K562 (cell line): ENCODE data around the gene CASKIN1. TPM values are rescaled to one million over a fixed set of nuclear protein-coding genes. Genes with fewer than 3 reads are reported as not detected.

Experiments
- ATAC-seq: fragments of 200-7000 bp; cut with Tn5 transposase; 3 replicates; pipeline ENCODE4 v1.9.1; 2020; ENCODE audit warnings: moderate library complexity
- BruUV-seq: library from RNA; stranded (reverse); fragments of 400-500 nt; replicated peaks from 2 replicates; lab custom pipeline; 2021; lab: Mats Ljungman, UMichigan
- CTCF ChIA-PET: fragments of 300-600 bp; formaldehyde crosslinking; extraction: SDS; loops from one replicate; lab custom pipeline; 2021; ENCODE audit warnings: low intra/inter-chr PET ratio; lab: Yijun Ruan, JAX
- POLR2A ChIA-PET: fragments of 300-600, 350-650 bp; sonication (Branson Sonifier 250); formaldehyde crosslinking; extraction: SDS; loops from one replicate; lab custom pipeline; 2021; ENCODE audit warnings: antibody characterized with exemption, inconsistent platforms; lab: Yijun Ruan, JAX
- DNase-seq, 4 experiments: peaks; one replicate each; pipeline versions ENCODE4 v3.0.0 to v3.0.0-alpha.2; 2011 to 2018; ENCODE audit warnings: low spot score in 3 of 4, mixed read lengths in 3 of 4; ENCODE audit errors: extremely low read depth in 1 of 4
- FAIRE-seq: peaks from 2 replicates; lab custom pipeline; 2011; peaks lifted over from hg19 to GRCh38; lab: Jason Lieb, UNC
- H2AFZ ChIP-seq: 2 replicates; pipeline ENCODE4 v1.6.0; 2011; ENCODE audit warnings: low read depth, low read length, control low read depth, inconsistent platforms
- H3K27ac ChIP-seq: fragments of 200-600 bp; 3 replicates; pipeline ENCODE4 v1.8.0; 2011; ENCODE audit warnings: low read depth, mild to moderate bottlenecking, control low read depth, inconsistent platforms, low read length, moderate library complexity, mixed read lengths; ENCODE audit errors: extremely low read depth
- H3K27me3 ChIP-seq, 2 experiments: fragments of 300-600 bp in 1 of 2; 2 replicates in 1 of 2; 3 replicates in 1 of 2; pipeline versions ENCODE4 v1.6.0 to v1.8.0; 2011; ENCODE audit warnings: inconsistent platforms in 2 of 2, low read length in 2 of 2, mild to moderate bottlenecking in 1 of 2, mixed read lengths in 1 of 2, moderate library complexity in 1 of 2; ENCODE audit not compliant: control insufficient read depth in 2 of 2, insufficient read depth in 2 of 2
- H3K36me3 ChIP-seq: fragments of 300-600 bp; 3 replicates; pipeline ENCODE4 v1.8.0; 2011; ENCODE audit warnings: mild to moderate bottlenecking, low read length, inconsistent platforms; ENCODE audit not compliant: control insufficient read depth, insufficient read depth
- H3K4me1 ChIP-seq, 2 experiments: fragments of 200-600 bp in 1 of 2; replicated peaks in 1 of 2; 2 replicates in 1 of 2; 3 replicates in 1 of 2; pipeline versions ENCODE4 v1.5.1 to v1.8.0; 2011; ENCODE audit warnings: inconsistent platforms in 2 of 2, low read length in 2 of 2, mild to moderate bottlenecking in 1 of 2, mixed read lengths in 1 of 2, moderate library complexity in 1 of 2; ENCODE audit not compliant: control insufficient read depth in 2 of 2, insufficient read depth in 2 of 2
- H3K4me2 ChIP-seq: 2 replicates; pipeline ENCODE4 v1.6.1; 2011; ENCODE audit warnings: low read length, control low read depth, inconsistent platforms, mixed read lengths; ENCODE audit not compliant: insufficient read depth
- H3K4me3 ChIP-seq: fragments of 200-600 bp; sonication (generic), shearing (Covaris generic); 2 replicates; pipeline ENCODE4 v1.5.1; 2016; ENCODE audit warnings: control low read depth, inconsistent platforms
- H3K79me2 ChIP-seq: fragments of 200-600 bp; 3 replicates; pipeline ENCODE4 v1.8.0; 2011; ENCODE audit warnings: low read length, inconsistent platforms; ENCODE audit not compliant: control insufficient read depth, insufficient read depth
- H3K9ac ChIP-seq, 2 experiments: 2 replicates each; pipeline versions ENCODE4 v1.6.0 to v1.6.1; 2011; ENCODE audit warnings: low read depth in 2 of 2, low read length in 2 of 2, control low read depth in 1 of 2, inconsistent platforms in 1 of 2, mild to moderate bottlenecking in 1 of 2, mixed read lengths in 1 of 2; ENCODE audit not compliant: insufficient read depth in 1 of 2
- H3K9me1 ChIP-seq: one replicate; pipeline ENCODE4 v1.6.0; 2011; ENCODE audit warnings: inconsistent platforms, mild to moderate bottlenecking, low read length, moderate library complexity; ENCODE audit not compliant: control insufficient read depth, insufficient read depth
- H3K9me3 ChIP-seq: replicated peaks from 2 replicates; pipeline ENCODE4 v1.5.1; 2011; ENCODE audit warnings: low read depth, low read length, inconsistent platforms; ENCODE audit not compliant: control insufficient read depth, insufficient read depth
- H4K20me1 ChIP-seq: replicated peaks from 2 replicates; pipeline ENCODE4 v1.6.1; 2011; ENCODE audit warnings: low read length, inconsistent platforms, mixed read lengths; ENCODE audit not compliant: control insufficient read depth, insufficient read depth
- FOXA1 ChIP-seq: fragments of 450-650 bp; IDR thresholded peaks from 2 replicates; pipeline ENCODE4 v1.6.1; 2016; ENCODE audit warnings: mild to moderate bottlenecking, borderline replicate concordance
- ILK ChIP-seq: fragments of 450-650 bp; IDR thresholded peaks from 2 replicates; pipeline ENCODE4 v1.6.1; 2016; ENCODE audit warnings: missing genetic modification characterization, low read depth, mild to moderate bottlenecking, missing compliant biosample characterization, moderate library complexity, borderline replicate concordance
- MAZ ChIP-seq, 2 experiments: fragments of 450-650 bp in 1 of 2; sonication (generic) in 1 of 2; formaldehyde crosslinking; IDR thresholded peaks in 1 of 2; conservative IDR thresholded peaks in 1 of 2; 2 replicates each; pipeline versions ENCODE4 v1.4.0 to v1.5.0; 2020; ENCODE audit warnings: mild to moderate bottlenecking in 1 of 2, missing genetic modification reagents in 1 of 2
- MYC ChIP-seq, 2 experiments: fragments of 250-450 bp in 1 of 2; sonication (Bioruptor Pico) in 1 of 2; IDR thresholded peaks; 2 replicates each; pipeline versions ENCODE4 v1.5.1 to v1.6.1; 2012 to 2021; ENCODE audit warnings: low read depth in 2 of 2, borderline replicate concordance in 1 of 2, improper control_type of control experiment in 1 of 2, low read length in 1 of 2, mild to moderate bottlenecking in 1 of 2, moderate library complexity in 1 of 2
- POLR3G ChIP-seq: IDR thresholded peaks from 2 replicates; pipeline ENCODE4 v1.6.1; 2011; ENCODE audit not compliant: insufficient read length, insufficient replicate concordance; ENCODE audit errors: extremely low read depth
- ZNF143 ChIP-seq: sonication (generic); formaldehyde crosslinking; IDR thresholded peaks from 2 replicates; pipeline ENCODE4 v1.9.0; 2022; ENCODE audit warnings: mild to moderate bottlenecking, missing genetic modification reagents
- ZNF586 ChIP-seq: fragments of 450-650 bp; formaldehyde crosslinking; conservative IDR thresholded peaks from 2 replicates; pipeline ENCODE4 v1.4.0; 2020; ENCODE audit warnings: mild to moderate bottlenecking, moderate library complexity
- WGBS: fragments of 100-300 bp; shearing (Covaris generic); methylation state at CpG from one replicate; pipeline ENCODE4 v1.1.6; 2016; ENCODE audit warnings: low coverage, mixed read lengths; ENCODE audit not compliant: insufficient coverage; ENCODE audit errors: missing lambda C conversion rate; 5-methylcytosine and 5-hydroxymethylcytosine counted together
- in situ Hi-C: fragments of 300-500 bp; cut with MboI; formaldehyde crosslinking; loops from 4 replicates; pipeline ENCODE4 v1.15.0; 2018; ENCODE audit warnings: inconsistent platforms, mixed read lengths
- intact Hi-C: fragments of 100-400 bp; cut with micrococcal nuclease; formaldehyde crosslinking; loops from 2 replicates; pipeline ENCODE4 v1.14.2; 2022
- polyA plus RNA-seq, 8 experiments: library from polyadenylated mRNA; depleted of rRNA in 4 of 8; stranded (reverse) in 5 of 8; unstranded in 3 of 8; fragments of >200 nt; fragmentation: Nextera tagmentation in 2 of 8; fragmentation: Illumina TruSeq in 1 of 8; extraction: Ambion mirVana in 2 of 8; extraction: Trizol in 1 of 8; gene quantifications; 2 replicates each; pipeline versions ENCODE4 v1.2.1 to v1.2.3, GENCODE V29; 2011 to 2014; ENCODE audit warnings: inconsistent platforms in 1 of 8, missing spikeins in 1 of 8
- total RNA-seq, 7 experiments: library from RNA; depleted of rRNA in 6 of 7; stranded (reverse); fragments of >200 nt in 6 of 7; fragmentation: Illumina TruSeq in 2 of 7; extraction: Trizol in 2 of 7; gene quantifications; 2 replicates each; pipeline versions ENCODE4 v1.2.1 to v1.2.3, GENCODE V29; 2011 to 2021; ENCODE audit warnings: low replicate concordance in 1 of 7
- TF ChIP-seq, protein P1 (sequence below): sonication (generic); formaldehyde crosslinking; IDR thresholded peaks from 2 replicates; pipeline ENCODE4 v1.8.1; 2022; ENCODE audit warnings: missing genetic modification reagents
- TF ChIP-seq, protein P2 (sequence below): sonication (generic); formaldehyde crosslinking; IDR thresholded peaks from 2 replicates; pipeline ENCODE4 v1.8.1; 2023; ENCODE audit warnings: mild to moderate bottlenecking, missing genetic modification reagents
- TF ChIP-seq, protein P3 (sequence below): fragments of 450-650 bp; formaldehyde crosslinking; IDR thresholded peaks from 2 replicates; pipeline ENCODE4 v1.4.0; 2022; ENCODE audit warnings: mild to moderate bottlenecking, moderate library complexity

The CASKIN1 gene
- total and polyA plus RNA-seq, 9 of the 15 experiments (the other 6 are each of a cell fraction or from before 2014, with no cell fraction given), result 0.15 to 4.5 (median 1.5) TPM; not detected in 2

DNA sequence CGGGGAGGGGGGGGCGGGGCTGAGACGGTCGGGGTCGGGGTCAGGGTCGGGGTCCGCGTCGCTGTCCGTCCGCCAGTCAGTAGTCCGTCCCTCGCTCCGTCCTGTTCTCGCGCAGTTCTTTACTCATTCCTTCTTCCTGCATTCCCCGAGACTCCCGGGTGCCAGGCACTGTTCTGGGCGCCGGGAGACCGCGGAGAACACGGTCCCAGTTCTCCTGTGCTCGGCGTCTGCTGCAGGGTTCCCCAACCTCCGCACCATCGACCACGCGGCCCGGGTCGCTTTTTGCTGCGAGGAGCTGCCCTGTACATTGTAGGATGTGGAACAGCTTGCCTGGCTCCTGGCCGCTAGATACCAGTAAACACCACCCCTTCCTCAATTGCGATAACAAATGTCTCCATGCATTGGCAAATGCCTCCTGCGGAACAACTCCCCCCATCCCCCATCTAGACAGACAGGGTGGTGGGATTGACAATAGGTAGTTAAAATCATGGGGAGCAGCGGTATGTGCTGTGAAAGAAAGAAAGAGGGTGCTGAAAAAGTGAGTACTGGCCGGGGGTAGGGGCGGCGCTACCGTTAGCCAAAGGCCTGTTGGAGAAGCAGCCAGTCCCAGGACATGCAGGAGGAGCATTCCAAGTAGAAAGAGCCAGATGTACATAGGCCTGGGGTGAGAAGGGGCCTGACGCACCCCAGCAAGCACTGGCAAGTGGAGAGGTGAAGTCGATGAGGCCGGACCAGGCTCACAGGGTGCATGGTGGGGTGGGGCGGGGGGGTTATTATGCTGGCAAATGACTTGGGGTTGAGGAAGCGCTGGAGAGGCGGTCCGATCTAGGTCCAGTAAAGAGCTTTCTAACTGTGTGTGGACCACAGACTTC is 40.2 kb downstream of the CASKIN1 start (continued):
- TF ChIP-seq MYC (IDR thresholded peaks at IDR 0.05; ENCODE audit: low read depth, low read length) (0 out of 2 replicates have a peak, but pooled peaks have one; percentile 10), MYC (CRISPR knock-in tag; IDR thresholded peaks at IDR 0.05; ENCODE audit: borderline replicate concordance, low read depth) (no peak), ZNF586 (CRISPR knock-in tag) (no peak)
- TF ChIP-seq, all 486 proteins: peak for 26

DNA sequence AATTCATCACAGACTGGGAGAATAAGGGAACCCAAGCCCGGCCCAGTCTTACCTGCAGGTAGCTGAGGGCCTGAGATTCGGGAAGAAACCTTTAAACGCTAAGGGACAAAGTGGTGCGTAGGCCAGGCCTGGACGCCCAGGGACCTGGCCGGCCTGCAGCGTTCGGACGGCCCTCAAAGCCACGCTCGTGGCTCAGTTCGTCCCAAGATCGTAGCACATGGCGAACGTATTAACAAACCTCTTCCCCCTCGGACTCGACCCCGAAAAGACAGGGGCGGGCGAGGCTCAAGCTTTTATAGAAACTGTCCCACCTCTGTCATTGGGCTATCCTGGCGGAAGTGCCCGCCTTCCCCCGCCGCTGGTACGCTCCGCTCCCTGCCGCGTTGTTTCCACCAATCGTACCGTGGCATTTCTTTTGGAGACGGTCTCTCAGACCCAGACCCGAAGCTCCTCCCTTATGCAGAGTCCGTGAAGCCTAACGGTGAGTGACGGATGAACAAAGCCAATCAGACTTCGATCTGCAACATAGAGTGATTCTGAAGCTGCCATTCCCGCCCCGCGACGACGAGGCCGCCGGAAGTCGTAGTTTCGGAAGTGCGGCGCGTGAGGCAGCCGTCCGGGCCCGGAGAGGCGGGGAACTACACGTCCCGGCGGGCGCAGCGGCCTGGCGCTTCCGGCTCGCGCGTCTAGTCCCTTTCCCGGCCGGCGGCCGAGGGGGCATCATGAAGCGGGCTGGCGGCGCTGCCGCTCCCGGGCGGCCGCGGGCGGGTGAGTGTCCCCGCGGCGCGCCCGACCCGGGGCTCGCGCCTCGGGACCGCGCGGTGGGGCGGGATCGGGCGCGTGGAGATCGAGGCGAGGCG is 41.1 kb downstream of the CASKIN1 start, which contains the start of gene TRAF7:
TSS of gene TRAF7 (plus strand) at position 692 of the 860 bp plus-strand sequence. CDS start 8,139 bp downstream, outside the sequence.
- FAIRE-seq (peak; percentile 100), ATAC-seq (peak; percentile 86), DNase-seq (peak; percentile 92 to 100 (median 96))
- Histone ChIP-seq H3K27me3 (no peaks in the 10 kb centered on the region), H3K79me2 (peaks cover 89% of the 10 kb centered on the region), H3K9me3 (no peaks in the 10 kb centered on the region), H3K27ac (peak within 1 kb of the TSS; percentile 82), H3K4me3 (peak within 1 kb of the TSS; percentile 55), H3K9ac (peak within 1 kb of the TSS; percentile 91 to 100), H3K4me2 (peak within 1 kb of the TSS; percentile 96), H2AFZ (peak within 1 kb of the TSS; percentile 52), H3K9me1 (peaks cover 22% of the 10 kb centered on the region), H3K4me1 (peaks cover 22 to 70% of the 10 kb centered on the region in 2 experiments; a peak in 4 of 5 replicates), H4K20me1 (peaks cover 54% of the 10 kb centered on the region), H3K36me3 (peaks cover 59% of the 10 kb centered on the region)
- CTCF ChIA-PET, result interaction anchor here (0.8 kb wide), 1 partner anchor 132 kb away, joined by 3 read pairs; no protein-coding TSS in a partner anchor
- WGBS, result under 1% methylated on average over 61 of the region's 94 CpGs
- intact Hi-C loops, result loop anchor here (2.0 kb wide), 1 partner anchor 95 kb away; the partner anchor contains the start of gene ECI1
- no TSS peak for BruUV-seq
- POLR2A ChIA-PET, result interaction anchor here (0.6 to 5.1 kb wide), 91 partner anchors 10 to 1545 kb away, joined by 3 to 77 read pairs (median 4); partner anchors contain the start of genes BRICD5, E4F1, ECI1 and FAHD1
- in situ Hi-C loops, result no loop called here
- TF ChIP-seq POLR3G, result no peak
- no peak for TF ChIP-seq FOXA1
- TF ChIP-seq MYC (IDR thresholded peaks at IDR 0.05; ENCODE audit: low read depth, low read length), result peak; percentile 98
- peak; percentile 97; the same call in 1 of the 2 replicates for TF ChIP-seq MYC (CRISPR knock-in tag; IDR thresholded peaks at IDR 0.05; ENCODE audit: borderline replicate concordance, low read depth)
- TF ChIP-seq MAZ (CRISPR knock-in tag; conservative IDR thresholded peaks at IDR 0.05 in 1 of 2, IDR thresholded peaks at IDR 0.05 in 1 of 2), result peak; percentile 74 to 83
- TF ChIP-seq, protein P1, sequence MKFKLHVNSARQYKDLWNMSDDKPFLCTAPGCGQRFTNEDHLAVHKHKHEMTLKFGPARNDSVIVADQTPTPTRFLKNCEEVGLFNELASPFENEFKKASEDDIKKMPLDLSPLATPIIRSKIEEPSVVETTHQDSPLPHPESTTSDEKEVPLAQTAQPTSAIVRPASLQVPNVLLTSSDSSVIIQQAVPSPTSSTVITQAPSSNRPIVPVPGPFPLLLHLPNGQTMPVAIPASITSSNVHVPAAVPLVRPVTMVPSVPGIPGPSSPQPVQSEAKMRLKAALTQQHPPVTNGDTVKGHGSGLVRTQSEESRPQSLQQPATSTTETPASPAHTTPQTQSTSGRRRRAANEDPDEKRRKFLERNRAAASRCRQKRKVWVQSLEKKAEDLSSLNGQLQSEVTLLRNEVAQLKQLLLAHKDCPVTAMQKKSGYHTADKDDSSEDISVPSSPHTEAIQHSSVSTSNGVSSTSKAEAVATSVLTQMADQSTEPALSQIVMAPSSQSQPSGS, result no peak
- TF ChIP-seq, protein P2, sequence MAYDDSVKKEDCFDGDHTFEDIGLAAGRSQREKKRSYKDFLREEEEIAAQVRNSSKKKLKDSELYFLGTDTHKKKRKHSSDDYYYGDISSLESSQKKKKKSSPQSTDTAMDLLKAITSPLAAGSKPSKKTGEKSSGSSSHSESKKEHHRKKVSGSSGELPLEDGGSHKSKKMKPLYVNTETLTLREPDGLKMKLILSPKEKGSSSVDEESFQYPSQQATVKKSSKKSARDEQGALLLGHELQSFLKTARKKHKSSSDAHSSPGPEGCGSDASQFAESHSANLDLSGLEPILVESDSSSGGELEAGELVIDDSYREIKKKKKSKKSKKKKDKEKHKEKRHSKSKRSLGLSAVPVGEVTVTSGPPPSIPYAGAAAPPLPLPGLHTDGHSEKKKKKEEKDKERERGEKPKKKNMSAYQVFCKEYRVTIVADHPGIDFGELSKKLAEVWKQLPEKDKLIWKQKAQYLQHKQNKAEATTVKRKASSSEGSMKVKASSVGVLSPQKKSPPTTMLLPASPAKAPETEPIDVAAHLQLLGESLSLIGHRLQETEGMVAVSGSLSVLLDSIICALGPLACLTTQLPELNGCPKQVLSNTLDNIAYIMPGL (CRISPR knock-in tag), result peak; percentile 59
- TF ChIP-seq ILK, result no peak
- TF ChIP-seq ZNF143 (CRISPR knock-in tag), result peak; percentile 92
- TF ChIP-seq, protein P3, sequence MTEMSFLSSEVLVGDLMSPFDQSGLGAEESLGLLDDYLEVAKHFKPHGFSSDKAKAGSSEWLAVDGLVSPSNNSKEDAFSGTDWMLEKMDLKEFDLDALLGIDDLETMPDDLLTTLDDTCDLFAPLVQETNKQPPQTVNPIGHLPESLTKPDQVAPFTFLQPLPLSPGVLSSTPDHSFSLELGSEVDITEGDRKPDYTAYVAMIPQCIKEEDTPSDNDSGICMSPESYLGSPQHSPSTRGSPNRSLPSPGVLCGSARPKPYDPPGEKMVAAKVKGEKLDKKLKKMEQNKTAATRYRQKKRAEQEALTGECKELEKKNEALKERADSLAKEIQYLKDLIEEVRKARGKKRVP (CRISPR knock-in tag), result 0 out of 2 replicates have a peak, but pooled peaks have one; percentile 23
